DLD1 (cell line): ENCODE data around the gene HSD17B3.
"Not testable (repeated sequence)": the region's sequence is repeated elsewhere in the genome, so short reads cannot be mapped to it uniquely, and the experiment has no call there.

Experiments
- in situ Hi-C: cut with HindIII; loops from 2 replicates; pipeline ENCODE4 v1.10.0; 2017; ENCODE audit warnings: low sequenced_read_pairs

HSD17B3 gene

DNA sequence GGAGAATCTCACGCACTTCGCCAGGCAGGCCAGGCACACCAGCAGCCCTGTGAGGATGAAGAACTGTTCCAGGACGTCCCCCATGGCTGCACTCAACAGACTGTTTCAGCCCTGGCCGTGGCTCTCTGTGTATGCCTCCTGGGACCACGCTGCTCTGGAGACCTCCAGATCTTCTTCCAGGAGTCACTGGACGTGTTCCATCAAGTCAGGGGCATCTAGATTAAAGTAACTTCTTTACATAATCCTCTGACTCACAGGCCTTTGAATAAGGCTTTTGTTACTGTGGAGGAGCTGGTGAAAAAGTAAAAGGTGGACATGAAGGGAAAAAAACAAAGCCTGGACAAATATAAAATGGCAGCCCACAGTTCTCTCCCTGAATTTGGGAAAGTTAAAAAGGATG lies at the start of gene HSD17B3:
HSD17B3 (minus strand) TSS at position 156 of the 400 bp plus-strand sequence; CDS start at position 84, 72 bp downstream.
- in situ Hi-C loops, result no loop called here

DNA sequence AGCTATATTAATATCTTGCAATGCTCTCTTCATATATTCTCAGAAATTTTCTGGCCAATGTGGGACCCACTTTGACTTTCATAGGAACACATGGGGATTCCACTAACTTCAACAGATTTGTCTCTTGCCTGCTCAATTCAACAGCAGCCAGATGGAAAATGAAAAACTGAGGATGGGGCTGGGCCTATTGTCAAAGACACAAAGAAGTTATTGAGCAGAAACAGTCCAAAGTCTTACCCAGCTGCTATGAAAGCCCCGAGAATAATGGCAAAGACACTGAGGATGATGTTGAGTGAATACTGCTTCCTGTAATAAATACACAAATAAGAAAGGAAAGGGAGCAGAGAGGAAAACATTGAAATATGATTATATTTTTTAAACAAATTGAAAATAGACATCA lies 48.9 kb upstream of the HSD17B3 start:
- in situ Hi-C loops, result no loop called here

DNA sequence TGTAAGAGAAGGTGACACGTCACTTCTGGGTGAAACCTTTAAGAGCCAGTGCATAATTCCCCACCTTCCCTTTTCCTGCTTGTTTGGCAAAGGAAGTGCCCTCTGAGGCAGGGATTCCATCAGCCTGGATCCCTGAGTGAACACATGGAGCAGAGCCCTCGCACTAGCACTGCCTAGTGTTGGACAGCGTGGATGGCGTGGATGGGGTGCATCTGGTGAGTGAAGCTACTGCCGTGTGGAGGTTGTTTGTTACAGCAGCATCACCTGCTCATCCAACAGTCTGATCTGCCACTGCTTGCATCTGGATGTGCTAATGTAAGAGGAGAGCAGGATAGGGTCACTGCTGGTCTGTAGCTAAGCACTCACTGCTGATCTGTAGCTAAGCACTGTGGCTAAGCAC lies 46.3 kb upstream of the HSD17B3 start:
- in situ Hi-C loops, result no loop called here

DNA sequence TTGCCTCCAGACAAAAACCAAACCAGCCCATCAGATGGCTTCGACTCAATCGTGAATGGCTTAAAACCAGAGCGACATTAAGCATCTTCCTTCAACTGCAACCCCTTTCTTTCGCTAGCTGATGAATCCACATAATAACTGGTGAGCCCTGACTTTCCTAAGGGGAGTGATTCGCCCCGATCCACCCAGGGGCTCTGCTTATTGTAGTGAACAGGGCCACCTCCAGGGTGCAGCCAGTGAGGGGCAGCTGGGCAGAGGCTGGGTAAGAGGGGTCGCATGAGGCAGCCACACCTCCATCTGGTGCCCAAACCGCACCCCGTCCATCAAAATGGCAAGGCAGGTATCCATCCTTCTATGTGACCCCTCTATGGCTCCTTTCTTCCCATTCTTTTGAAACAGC lies 43.6 kb upstream of the HSD17B3 start:
- in situ Hi-C loops, result no loop called here

DNA sequence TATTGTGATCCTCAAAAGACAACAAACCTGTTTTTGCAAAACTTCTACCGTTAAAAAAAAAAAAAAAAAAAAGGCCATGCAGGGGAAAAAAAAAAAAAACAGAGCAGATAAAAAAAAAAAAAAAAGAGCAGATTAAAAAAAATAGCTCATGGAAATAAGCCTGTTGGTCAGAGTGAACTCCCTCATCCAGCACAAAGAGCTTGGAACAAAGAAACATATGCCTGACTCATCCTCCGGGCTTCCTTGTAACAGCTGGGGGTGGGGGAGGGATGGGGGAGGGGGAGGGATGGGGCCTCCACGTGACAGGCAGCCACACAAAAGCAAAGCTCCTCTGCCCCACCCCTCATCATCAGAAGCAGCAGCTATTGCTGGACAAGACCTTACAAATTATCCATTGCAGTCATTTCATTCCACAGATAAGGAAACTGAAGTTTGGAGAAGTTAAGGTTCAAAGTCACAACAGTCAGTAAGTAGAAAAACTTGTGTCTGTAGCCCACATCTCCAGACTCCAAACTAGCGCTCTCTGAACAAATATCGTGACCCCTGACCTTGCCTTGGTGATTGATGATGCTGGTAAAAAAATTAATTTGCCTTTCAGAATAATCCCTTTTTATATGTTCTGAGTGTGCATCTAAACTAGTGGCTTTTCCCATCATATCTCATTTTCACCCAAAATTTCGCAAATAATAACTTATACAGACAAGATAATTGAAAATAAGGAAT lies 42.6 kb upstream of the HSD17B3 start:
- in situ Hi-C loops, result no loop called here

DNA sequence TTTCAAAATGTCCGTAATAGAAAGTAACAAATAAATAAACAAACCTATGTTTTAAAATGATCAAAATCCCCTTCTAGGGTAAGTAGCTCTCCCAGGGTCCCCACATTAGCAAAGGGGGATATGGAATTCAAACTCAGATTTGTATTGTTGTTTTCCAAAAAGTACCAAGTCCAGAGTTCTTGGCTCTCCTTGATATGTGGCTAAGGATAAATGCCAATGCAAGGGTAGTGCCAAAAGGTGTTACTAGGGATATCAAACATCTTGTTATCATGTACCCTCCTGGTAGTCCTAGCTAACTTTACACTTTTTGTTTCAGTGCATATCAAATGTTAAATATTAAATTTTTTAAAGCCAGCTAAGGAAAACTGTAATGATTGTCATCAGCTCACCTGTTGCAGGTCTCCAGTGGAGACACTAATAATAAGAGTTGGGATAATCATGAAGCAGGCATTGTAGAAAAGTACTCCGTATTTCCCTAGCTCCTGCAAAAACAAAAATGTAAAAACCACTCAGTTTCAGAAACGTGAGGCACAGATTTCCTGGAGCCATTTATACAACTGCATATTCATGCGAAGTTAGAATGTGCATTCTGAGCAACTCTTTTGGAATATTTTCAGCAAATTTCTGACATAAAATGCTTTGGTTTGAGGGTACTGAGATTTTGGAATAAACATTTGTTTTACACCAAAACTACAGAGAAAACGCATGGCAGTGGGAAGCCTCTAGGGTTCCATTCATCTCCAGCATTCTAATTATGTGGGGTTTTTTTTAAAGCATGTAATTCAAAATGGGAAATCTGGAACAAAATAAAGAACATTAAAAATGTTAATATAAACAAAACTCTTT lies 41.8 kb upstream of the HSD17B3 start:
- in situ Hi-C loops, result no loop called here

DNA sequence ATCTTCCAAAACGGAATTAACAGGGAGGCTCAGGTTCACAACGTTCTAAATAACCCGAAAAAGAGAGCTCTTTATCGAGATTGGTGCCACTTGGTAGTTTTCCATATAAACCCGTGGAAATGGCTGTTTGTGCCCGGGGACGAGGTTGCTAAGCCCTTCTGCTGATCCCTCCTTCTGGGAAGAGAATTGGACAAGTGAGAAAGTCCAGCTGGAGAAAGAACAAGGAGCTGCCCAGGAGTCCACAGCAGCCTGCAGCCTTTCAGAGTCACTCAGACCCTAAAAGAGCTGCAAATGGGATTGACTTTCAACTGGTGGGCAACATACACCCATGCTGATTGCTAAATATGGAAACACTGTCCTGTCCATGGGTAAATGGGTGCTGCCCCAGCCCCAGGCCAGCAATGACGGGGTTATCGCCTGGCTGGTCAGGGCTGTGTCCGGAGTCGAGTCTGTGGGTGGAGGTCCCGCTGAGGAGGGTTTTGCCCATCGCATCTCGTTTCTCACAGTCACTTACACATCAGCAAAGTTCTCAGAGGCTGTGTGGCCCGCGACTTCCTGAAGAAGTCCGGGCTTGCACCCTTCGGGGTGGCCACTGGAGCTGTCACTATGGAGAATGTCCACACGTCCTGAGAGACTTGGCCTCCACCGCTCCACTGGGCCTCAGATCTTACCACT lies 40.7 kb upstream of the HSD17B3 start:
- in situ Hi-C loops, result no loop called here

DNA sequence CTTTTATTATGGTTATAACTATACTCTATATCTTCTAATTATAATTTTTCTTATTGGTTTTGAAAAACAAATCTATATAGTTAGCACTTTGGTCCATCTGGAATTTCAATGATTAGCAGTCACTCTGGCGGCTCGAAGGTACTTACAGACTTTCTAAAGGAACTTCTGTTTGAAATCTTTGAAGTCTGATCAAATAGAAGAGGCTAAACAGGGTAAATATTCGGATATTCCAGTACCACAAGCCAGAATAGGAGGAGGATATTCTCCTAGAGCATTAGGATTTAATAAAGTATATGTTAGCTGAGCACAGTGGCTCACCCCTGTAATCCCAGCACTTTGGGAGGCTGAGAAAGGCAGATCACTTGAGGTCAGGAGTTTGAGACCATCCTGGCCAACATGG lies 38.7 kb upstream of the HSD17B3 start:
- in situ Hi-C loops, result no loop called here

DNA sequence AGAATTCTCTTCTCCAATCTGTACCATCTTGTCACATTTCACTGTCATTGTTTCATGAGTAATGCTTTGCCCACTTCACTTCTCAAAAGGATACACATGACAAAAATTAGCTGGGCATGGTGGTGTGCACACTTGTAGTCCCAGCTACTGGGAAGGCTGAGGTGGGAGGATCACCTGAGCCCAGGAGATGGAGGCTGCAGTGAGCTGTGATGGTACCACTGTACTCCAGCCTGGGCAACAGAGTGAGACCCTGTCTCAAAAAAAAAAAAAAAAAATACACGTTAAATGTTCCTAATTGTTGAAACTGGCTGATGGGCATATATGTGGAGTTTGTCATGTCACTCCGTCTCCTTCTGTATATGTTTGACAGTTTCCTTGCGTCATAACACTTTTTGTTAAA lies 36.3 kb upstream of the HSD17B3 start:
- in situ Hi-C loops, result no loop called here

DNA sequence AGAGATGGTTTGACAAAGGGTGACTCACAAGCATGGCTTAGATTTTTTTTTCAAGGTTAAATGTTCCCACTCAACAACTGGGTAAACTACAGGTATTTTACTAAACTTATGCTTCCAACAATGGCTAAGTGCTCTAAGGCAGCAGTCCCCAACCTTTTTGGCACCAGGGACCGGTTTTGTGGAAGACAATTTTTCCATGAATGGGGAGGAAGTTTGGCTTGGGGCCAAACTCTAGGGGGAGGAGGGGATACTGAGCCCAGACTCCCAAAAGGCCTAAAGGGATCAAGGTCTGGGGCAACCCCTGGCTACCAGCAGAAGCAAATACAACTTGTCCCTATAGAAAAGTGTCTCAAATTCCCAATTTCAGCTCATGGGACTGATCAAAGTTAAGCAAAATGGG lies 32.0 kb upstream of the HSD17B3 start:
- in situ Hi-C loops, result no loop called here

DNA sequence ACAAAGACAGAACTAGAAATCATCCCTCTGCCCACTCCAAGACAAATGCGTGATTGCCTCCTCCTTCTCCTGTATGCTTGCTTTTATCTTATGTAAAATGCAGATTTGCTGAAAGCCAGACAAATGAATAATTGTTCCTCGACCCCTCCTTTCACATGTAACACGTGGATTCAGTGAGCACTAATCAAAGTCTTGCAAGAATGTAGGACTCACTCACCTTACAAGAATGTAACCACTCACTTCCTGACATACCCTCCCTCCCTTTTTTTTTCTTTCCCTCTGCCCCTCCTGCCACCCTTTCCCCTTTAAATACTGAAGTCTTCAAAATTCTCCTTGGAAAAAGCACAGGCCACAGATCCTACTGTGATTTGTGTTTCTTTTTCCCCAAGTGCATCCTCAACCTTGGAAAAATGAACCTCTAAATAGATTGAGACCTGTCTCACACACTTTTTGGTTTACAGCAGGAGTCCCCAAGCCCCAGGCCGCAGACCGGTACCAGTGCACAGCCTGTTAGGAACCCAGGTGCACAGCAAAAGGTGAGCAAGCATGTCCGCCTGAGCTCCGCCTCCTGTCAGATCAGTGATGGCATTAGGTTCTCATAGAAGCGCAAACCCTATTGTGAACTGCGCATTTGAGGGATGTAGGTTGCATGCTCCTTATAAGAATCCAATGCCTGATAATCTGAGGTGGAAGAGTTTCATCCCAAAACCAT lies 29.4 kb upstream of the HSD17B3 start:
- in situ Hi-C loops, result no loop called here

DNA sequence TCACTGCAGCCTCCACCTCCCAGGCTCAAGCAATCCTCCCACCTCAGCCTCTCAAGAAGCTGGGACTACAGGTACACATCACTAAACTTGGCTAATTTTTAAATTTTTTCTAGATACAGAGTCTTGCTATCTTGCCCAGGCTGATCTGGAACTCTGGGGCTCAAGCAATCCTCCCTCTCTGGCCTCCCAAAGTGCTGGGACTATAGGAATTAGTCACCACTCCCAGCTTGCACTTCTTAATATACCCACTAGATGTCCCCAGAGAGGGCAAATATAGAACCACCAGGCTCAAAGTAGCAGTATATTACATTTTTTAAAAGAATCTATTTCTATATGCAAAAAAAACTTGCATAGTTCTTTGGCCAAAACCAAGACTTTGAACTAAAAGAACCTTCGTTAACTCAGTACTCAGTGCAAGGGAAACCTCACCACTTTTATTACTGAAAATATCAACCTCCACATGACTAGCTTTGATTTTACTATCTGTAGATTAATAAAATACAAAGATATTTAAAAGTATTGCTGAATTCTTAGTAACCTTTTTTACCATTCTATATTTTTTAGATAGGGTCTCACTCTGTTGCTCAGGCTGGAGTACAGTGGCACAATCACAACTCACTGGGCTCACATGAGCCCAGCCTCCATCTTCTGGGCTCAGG lies 25.8 kb upstream of the HSD17B3 start:
- in situ Hi-C loops, result no loop called here

DNA sequence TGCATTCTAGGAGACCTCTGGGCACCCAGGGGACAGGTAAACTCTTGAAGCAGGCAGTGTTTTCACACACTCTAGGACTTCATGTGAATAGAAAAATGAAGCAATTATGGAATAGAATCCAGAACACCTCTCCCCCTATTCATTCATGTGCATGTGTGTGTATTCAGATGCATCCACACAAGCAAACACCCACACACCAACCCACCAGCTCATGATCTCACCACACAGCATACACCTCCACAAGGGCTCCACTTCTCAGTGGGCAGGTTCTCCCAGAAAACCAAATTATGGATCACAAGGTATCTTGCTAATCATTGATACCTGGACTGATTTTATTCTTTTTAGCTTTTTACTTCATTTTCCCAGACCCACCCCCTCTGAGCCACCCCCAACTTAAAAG lies 21.2 kb upstream of the HSD17B3 start:
- in situ Hi-C loops, result no loop called here

DNA sequence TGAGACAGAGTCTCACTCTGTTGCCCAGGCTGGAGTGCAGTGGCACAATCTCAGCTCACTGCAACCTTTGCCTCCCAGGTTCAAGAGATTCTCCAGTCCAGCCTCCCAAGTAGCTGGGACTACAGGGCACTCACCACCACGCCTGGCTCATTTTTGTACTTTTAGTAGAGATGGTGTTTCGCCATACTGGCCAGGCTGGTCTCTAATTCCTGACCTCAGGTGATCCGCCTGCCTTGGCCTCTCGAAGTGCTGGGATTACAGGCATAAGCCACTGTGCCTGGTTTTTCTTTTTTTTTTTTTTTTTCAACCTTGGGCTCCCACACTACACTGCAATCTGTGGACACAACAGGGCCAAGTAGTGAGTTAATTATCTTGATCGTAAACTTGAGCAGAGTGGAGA lies 20.8 kb upstream of the HSD17B3 start:
- in situ Hi-C loops, result not testable (repeated sequence)

DNA sequence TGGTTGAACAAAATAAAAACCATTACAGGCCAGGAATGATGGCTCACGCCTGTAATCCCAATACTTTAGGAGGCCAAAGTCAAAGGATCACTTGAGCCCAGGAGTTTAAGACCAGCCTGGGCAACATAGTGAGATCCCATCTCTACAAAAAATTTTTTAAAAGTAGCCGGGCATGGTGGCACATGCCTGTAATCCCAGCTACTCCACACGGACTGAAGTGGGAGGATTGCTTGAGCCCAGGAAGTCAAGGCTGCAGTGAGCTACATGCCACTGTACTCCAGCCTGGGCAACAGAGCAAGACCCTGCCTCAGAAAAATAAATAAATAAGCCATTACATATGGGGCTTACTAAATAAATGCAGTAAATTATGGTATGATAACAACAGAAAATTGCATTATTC lies 20.2 kb upstream of the HSD17B3 start:
- in situ Hi-C loops, result not testable (repeated sequence)

DNA sequence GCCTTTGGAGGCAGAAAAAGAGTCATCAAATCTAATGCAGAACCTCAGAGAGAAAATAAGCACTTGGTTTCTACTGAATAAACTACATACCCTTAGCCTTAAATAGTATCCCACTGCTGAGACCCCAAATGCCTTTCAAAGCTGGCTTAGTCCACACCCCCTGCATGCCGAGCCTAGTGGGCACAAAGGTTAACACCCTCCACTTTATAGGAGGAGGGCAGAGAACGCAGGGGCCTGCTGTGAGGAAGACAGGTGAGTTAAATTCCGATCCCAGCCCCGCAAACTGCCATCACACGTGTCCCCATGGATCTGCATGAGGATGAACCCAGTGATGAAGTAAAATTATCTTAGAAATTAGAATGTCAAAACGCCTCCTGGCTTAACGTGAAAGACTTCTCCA lies 19.5 kb upstream of the HSD17B3 start:
- in situ Hi-C loops, result no loop called here

DNA sequence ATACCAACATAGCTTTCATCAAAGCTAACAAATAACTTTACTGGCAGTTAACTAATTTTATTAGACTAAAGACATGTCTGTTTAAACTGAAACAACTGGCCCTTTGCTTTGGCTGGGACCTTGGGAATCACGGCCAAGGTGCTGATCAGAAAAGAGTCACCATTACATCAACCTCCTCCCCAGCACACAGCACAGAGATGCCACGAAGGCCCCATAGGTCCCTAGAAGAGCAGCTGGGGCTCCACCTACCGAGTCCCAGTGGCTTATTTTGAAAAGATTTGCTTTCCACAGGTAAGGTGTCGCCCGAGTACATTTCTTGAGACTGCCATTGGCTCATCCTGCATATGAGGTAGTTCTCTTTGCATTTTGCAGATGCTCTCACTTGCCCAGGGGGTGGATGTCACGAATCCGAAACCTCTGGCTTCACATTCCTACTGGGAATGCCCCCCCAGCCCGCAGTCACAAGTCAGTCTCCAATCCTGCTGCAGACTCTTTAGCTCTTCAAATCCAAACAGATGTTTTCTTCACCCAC lies 18.8 kb upstream of the HSD17B3 start:
- in situ Hi-C loops, result no loop called here

DNA sequence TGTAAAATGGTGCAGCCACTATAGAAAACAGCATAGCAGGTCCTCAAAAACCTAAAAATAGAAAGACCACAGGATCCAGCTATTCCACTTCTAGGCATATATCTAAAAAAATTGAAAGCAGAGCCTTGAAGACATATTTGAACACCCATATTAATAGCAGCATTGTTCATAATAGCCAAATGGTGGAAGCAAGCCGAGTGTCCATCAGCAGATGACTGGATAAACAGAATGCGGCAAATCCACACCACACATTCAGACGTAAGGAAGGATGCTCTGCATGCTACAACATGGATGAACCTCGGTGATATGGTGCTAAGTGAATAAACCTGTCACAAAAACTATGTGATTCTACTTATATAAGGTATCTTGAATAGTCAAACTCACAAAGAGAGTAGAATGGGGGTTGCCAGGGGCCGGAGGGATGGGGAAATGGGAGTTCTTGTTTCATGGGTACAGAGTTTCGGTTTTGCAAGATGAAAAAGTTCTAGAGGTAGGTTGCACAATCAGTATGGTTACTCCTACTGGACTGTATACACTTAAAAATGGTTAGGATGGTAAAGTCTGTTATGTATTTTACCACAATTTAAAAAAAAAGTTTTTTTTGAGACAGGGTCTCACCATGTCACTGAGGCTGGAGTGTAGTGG lies 17.1 kb upstream of the HSD17B3 start:
- in situ Hi-C loops, result no loop called here

DNA sequence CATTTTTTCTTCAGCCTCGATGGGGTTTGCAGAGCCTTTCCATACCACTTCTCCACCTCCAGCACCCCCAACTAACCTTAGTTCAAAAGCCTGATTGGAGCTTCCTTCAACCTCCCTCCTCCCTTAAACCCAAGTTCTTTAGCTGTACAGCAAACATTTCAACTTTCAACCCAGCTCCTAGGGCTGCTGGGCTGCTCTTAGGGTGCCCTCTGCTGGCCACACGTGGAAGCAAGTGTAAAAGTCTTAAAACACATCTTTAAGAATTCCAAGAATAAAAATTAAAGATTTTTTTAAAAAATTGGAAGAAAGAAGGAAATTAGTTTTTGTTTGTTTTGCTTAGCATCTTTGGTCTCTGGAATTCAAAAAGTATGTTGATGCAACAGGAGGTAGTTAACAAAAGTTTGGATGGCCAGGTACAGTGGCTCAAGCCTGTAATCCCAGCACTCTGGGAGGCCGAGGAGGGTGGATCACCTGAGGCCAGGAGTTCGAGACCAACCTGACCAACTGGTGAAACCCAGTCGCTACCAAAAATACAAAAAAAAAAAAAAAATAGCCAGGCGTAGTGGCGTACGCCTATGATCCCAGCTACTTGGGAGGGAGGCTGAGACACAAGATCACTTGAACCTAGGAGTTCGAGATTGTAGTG lies 15.5 kb upstream of the HSD17B3 start:
- in situ Hi-C loops, result no loop called here
